Breast epithelium (tissue), 4 donors: Measurements from ENCODE around the gene CPNE4. TPM values are rescaled to one million over a fixed set of nuclear protein-coding genes. Genes with fewer than 3 reads are reported as not detected.

ENCODE experiments used
- DNase-seq, 2 donors: peaks; one replicate each; pipeline ENCODE4 v3.0.0-alpha.2; 2019; ENCODE audit warnings: low spot score in 2 of 2
- H3K27ac ChIP-seq, 2 donors: fragments of 200-600 bp; sonication (generic) in 1 of 2; one replicate each; pipeline ENCODE4 v1.5.1; 2016 to 2019; ENCODE audit warnings: mild to moderate bottlenecking in 1 of 2
- H3K27me3 ChIP-seq, 2 donors: fragments of 200-600 bp; sonication (generic) in 1 of 2; one replicate each; pipeline versions ENCODE4 v1.5.1 to v1.6.0; 2017 to 2019; ENCODE audit warnings: control low read depth in 1 of 2, mild to moderate bottlenecking in 1 of 2
- H3K36me3 ChIP-seq: fragments of 200-600 bp; one replicate; pipeline ENCODE4 v1.5.1; 2019
- H3K4me1 ChIP-seq, 2 donors: fragments of 200-600 bp; sonication (generic); one replicate each; pipeline ENCODE4 v1.5.1; 2016 to 2019; ENCODE audit warnings: control low read depth in 1 of 2
- H3K4me3 ChIP-seq, 3 donors: fragments of 200-600 bp; sonication (generic); 1 replicate in 2 of 3; 2 replicates in 1 of 3; pipeline ENCODE4 v1.5.1; 2016 to 2019; ENCODE audit warnings: mild to moderate bottlenecking in 3 of 3, moderate library complexity in 2 of 3
- H3K9me3 ChIP-seq, 2 donors: fragments of 200-600 bp; sonication (generic) in 1 of 2; one replicate each; pipeline ENCODE4 v1.5.1; 2016 to 2019; ENCODE audit warnings: control low read depth in 1 of 2
- POLR2A ChIP-seq: fragments of 450-650 bp; IDR thresholded peaks from one replicate; pipeline ENCODE4 v1.6.1; 2016; ENCODE audit warnings: antibody characterized with exemption, mild to moderate bottlenecking, moderate library complexity
- POLR2AphosphoS5 ChIP-seq, 3 donors: sonication (generic); formaldehyde crosslinking; IDR thresholded peaks; one replicate each; pipeline ENCODE4 v1.6.1; 2017; ENCODE audit warnings: antibody characterized with exemption in 3 of 3
- intact Hi-C: fragments of 100-400 bp; cut with DNase I; formaldehyde crosslinking; loops from one replicate; pipeline ENCODE4 v1.15.1; 2023; ENCODE audit warnings: low total_unique reads
- total RNA-seq, 3 donors: library from RNA; depleted of rRNA; stranded (reverse); fragments of >200 nt; gene quantifications; one replicate each; pipeline ENCODE4 v1.1.0, GENCODE V29; 2016
- TF ChIP-seq, protein P1 (sequence below), 3 donors: fragments of 450-650 bp; IDR thresholded peaks; one replicate each; pipeline ENCODE4 v1.5.1; 2016 to 2017; ENCODE audit warnings: antibody characterized with exemption in 3 of 3, mild to moderate bottlenecking in 3 of 3, moderate library complexity in 3 of 3

Gene CPNE4
- total RNA-seq, 3 donors from 2014 or later, result 0.16 TPM; not detected in 2

DNA sequence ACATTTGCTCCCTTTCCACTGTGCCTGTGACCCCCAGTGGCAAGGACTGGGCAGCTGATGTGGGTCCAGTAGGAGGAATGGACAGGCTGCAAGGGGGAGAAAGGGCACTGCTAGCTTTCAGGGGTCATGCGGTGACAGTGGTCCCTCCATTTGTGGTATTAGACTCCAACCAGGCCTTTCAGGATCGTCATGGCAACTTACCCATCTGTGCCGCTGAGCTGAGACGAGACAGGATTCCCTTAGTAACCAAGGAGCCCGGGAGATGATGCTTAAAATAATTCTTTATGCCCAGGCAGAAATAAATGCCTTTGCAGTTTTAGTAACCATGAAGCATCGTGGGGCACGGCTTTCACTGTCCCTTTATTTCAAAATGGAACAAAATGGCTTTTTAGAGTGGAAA is 516.1 kb downstream of the CPNE4 start:
- no peaks in the 10 kb centered on the region for H3K9me3 ChIP-seq
- H3K4me3 ChIP-seq, result no peak overlapping the region
- DNase-seq, result no peak
- no peak overlapping the region for H3K27ac ChIP-seq
- H3K4me1 ChIP-seq, result no peaks in the 10 kb centered on the region
- TF ChIP-seq, protein P1, sequence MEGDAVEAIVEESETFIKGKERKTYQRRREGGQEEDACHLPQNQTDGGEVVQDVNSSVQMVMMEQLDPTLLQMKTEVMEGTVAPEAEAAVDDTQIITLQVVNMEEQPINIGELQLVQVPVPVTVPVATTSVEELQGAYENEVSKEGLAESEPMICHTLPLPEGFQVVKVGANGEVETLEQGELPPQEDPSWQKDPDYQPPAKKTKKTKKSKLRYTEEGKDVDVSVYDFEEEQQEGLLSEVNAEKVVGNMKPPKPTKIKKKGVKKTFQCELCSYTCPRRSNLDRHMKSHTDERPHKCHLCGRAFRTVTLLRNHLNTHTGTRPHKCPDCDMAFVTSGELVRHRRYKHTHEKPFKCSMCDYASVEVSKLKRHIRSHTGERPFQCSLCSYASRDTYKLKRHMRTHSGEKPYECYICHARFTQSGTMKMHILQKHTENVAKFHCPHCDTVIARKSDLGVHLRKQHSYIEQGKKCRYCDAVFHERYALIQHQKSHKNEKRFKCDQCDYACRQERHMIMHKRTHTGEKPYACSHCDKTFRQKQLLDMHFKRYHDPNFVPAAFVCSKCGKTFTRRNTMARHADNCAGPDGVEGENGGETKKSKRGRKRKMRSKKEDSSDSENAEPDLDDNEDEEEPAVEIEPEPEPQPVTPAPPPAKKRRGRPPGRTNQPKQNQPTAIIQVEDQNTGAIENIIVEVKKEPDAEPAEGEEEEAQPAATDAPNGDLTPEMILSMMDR (IDR thresholded peaks at IDR 0.05), result no peak
- TF ChIP-seq POLR2A (no peak), POLR2AphosphoS5 (IDR thresholded peaks at IDR 0.05) (no peak)
- no peaks in the 10 kb centered on the region for H3K27me3 ChIP-seq
- intact Hi-C loops, result no loop called here
- H3K36me3 ChIP-seq, result no peaks in the 10 kb centered on the region

DNA sequence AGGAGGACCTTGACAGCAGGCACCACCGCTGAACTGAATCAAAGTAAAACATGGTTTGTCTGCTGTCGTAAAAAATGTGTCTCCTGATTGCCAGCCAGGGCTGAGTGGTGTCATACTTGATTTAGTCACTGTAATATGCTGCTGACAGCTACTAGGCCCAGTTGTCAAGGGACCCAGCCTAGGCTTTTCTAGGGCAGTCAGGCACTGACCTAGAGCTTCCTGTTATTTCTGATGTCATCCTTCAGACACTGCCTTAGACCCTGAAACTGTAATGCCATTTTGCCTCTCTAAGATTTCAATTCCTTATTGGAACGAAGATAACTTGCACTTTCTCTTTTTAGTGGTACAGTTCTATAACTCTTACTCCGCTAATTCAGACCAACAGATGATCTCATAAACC is 529.4 kb downstream of the CPNE4 start:
- Histone ChIP-seq H3K27ac (no peak overlapping the region), H3K36me3 (no peaks in the 10 kb centered on the region), H3K4me1 (peaks cover 0 to 4% of the 10 kb centered on the region in 2 donors), H3K4me3 (no peak overlapping the region), H3K9me3 (no peaks in the 10 kb centered on the region), H3K27me3 (no peaks in the 10 kb centered on the region)
- TF ChIP-seq POLR2A, result no peak
- no peak for TF ChIP-seq POLR2AphosphoS5 (IDR thresholded peaks at IDR 0.05)
- intact Hi-C loops, result loop anchor here (5.0 kb wide), 1 partner anchor 743 kb away; no protein-coding TSS in a partner anchor
- DNase-seq, result no peak

DNA sequence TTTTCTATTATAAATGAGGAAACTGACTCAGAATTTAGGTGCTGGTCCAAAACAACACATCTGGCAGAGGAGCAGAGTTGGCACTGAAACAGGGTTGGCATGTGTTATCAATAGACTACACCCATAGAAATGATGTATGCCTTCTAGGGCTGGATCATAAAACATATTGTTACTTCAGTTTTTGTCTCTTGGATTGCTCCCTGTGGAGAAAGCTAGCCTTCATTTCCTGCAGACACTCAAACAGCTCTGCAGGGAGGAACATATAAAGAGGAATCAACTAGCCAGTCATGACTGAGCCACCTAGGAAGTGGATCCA is 531.5 kb downstream of the CPNE4 start:
- intact Hi-C loops, result no loop called here
- Histone ChIP-seq H3K4me3 (peak overlapping the region; percentile 72 to 86 (median 83)), H3K27me3 (no peaks in the 10 kb centered on the region), H3K36me3 (no peaks in the 10 kb centered on the region), H3K9me3 (no peaks in the 10 kb centered on the region), H3K27ac (peak overlapping the region; percentile 61 to 83), H3K4me1 (peaks cover 0 to 4% of the 10 kb centered on the region in 2 donors)
- DNase-seq, result no peak
- no peak for TF ChIP-seq POLR2A
- TF ChIP-seq, protein P1 (IDR thresholded peaks at IDR 0.05), result no peak
- no peak for TF ChIP-seq POLR2AphosphoS5 (IDR thresholded peaks at IDR 0.05)

DNA sequence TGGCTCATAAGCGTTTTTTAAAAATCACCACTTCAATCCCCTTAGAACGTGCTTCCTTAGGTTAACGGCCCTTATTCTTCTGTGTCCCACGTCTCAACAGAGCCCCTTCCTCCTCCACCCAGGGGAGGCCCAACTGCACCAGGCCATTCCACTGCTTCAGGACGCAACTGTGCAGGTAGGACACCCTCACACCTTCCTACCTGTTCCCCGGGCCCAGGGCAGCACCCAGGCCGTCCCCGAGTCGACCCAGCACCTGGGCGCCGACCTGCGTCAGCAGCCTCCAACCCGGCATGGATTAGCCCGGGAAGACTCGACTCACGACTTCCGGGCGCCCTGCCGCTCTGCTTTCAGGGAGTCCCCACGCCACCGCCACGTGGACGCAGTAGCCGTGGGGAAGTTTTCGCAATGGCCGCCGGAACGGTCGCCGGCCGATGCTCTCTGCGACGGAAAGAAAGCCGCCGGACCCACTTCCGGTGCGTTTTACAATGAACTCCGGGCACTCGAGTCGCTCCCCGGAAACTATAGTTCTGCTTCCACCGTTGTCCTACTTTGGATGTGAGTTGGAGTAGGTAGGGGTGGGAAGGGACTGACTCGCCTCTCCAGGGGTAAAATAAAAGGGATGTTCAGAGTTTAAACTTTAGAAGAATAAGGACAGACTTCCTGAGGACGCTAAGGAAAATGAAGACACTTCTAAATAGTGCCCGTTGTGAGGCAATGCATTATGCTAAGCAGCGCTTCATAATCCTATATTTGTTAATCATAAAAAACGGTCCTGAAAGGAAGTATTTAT is 532.1 kb downstream of the CPNE4 start, which contains the start of gene MRPL3:
MRPL3 (minus strand) TSS at position 442 of the 790 bp plus-strand sequence; CDS start at position 292, 150 bp downstream.
- Histone ChIP-seq H3K4me1 (peaks cover 0 to 4% of the 10 kb centered on the region in 2 donors), H3K9me3 (no peaks in the 10 kb centered on the region), H3K27me3 (no peaks in the 10 kb centered on the region), H3K36me3 (no peaks in the 10 kb centered on the region), H3K27ac (peak within 1 kb of the TSS; percentile 61 to 83), H3K4me3 (peak within 1 kb of the TSS; percentile 72 to 86 (median 83))
- DNase-seq, result peak; percentile 66 to 87
- intact Hi-C loops, result no loop called here
- TF ChIP-seq, protein P1 (IDR thresholded peaks at IDR 0.05), result no peak
- TF ChIP-seq POLR2A (no peak), POLR2AphosphoS5 (IDR thresholded peaks at IDR 0.05) (peak; percentile 66 to 84 (median 75))

DNA sequence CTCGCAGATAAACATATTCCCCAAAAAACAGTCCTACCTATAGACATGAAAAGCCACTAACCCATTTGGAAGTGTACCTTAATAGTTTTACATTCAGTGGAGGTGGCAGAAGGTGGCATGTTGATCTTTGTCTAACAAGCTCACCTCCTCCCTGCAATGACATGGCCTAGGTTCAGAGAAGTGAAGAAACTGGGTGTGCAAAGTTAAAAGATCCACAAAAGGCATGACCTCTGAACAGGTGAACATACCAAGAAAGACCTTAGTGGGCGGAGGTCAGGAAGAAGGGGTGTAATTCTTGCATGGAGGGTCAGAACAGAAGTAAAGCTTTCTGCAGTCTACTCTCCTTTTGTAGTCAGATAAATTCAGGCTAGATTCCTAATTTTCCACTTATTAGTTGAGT is 532.9 kb downstream of the CPNE4 start:
- DNase-seq, result no peak
- TF ChIP-seq, protein P1 (IDR thresholded peaks at IDR 0.05), result no peak
- TF ChIP-seq POLR2A (no peak), POLR2AphosphoS5 (IDR thresholded peaks at IDR 0.05) (no peak)
- Histone ChIP-seq H3K9me3 (no peaks in the 10 kb centered on the region), H3K27me3 (no peaks in the 10 kb centered on the region), H3K36me3 (no peaks in the 10 kb centered on the region), H3K4me1 (peaks cover 0 to 4% of the 10 kb centered on the region in 2 donors), H3K27ac (peak overlapping the region in 1 of 2 donors; percentile 61), H3K4me3 (peak overlapping the region; percentile 72 to 86 (median 83))
- intact Hi-C loops, result no loop called here
